ENCODE data around the gene SPEG. TPM values are rescaled to one million over a fixed set of nuclear protein-coding genes. Genes with fewer than 3 reads are reported as not detected.

SPEG gene
- total RNA-seq, 1 donor from 2014 or later: 71.2 TPM

- peaks cover 3% of the 10 kb centered on the region for H3K27me3 ChIP-seq (ENCODE audit: insufficient read depth, low read length)
- Mint-ChIP-seq H3K4me1 (ENCODE audit: low read depth, unreplicated experiment) (no peaks in the 10 kb centered on the region), H3K4me3 (ENCODE audit: unreplicated experiment) (no peak overlapping the region), H3K36me3 (ENCODE audit: low read depth, unreplicated experiment) (peaks cover 30% of the 10 kb centered on the region), H3K27me3 (ENCODE audit: low read depth, unreplicated experiment) (peaks cover 53% of the 10 kb centered on the region), H3K27ac (ENCODE audit: unreplicated experiment) (no peak overlapping the region), H3K9me3 (ENCODE audit: unreplicated experiment) (no peaks in the 10 kb centered on the region)
- no peak overlapping the region for H3K4me2 ChIP-seq (ENCODE audit: low read length)
- no peak overlapping the region for H3K27ac ChIP-seq (ENCODE audit: low read depth, low read length)
- no peaks in the 10 kb centered on the region for H3K9me3 ChIP-seq (ENCODE audit: insufficient read depth, low read depth, low read length)
- no peaks in the 10 kb centered on the region for H3K79me2 ChIP-seq (ENCODE audit: insufficient read depth, low read length)
- H3K9ac ChIP-seq (ENCODE audit: low read length): no peak overlapping the region
- peaks cover 20% of the 10 kb centered on the region for H4K20me1 ChIP-seq (ENCODE audit: insufficient read depth, low read length)
- H3K36me3 ChIP-seq (ENCODE audit: insufficient read depth, low read length): peaks cover 9% of the 10 kb centered on the region
- TF ChIP-seq CTCF (IDR thresholded peaks at IDR 0.05; ENCODE audit: insufficient read depth, low read depth, low read length): no peak
- no peak for TF ChIP-seq EZH2 (IDR thresholded peaks at IDR 0.05; ENCODE audit: insufficient read depth, low read length)
- H3K4me1 ChIP-seq (ENCODE audit: insufficient read depth, low read length): no peaks in the 10 kb centered on the region
- FAIRE-seq (no peak), DNase-seq (ENCODE audit: low read depth) (no peak)
- H3K4me3 ChIP-seq (ENCODE audit: insufficient read depth, low read depth, low read length): no peak overlapping the region
- no peak overlapping the region for H2AFZ ChIP-seq (ENCODE audit: low read depth, low read length)
Measured at GRCh38 chr2:219485201-219485580, 50.5 kb downstream of the SPEG start.

- Mint-ChIP-seq H3K4me3 (ENCODE audit: unreplicated experiment) (no peak overlapping the region), H3K4me1 (ENCODE audit: low read depth, unreplicated experiment) (no peaks in the 10 kb centered on the region), H3K9me3 (ENCODE audit: unreplicated experiment) (no peaks in the 10 kb centered on the region), H3K27me3 (ENCODE audit: low read depth, unreplicated experiment) (peaks cover 42% of the 10 kb centered on the region), H3K36me3 (ENCODE audit: low read depth, unreplicated experiment) (peaks cover 28% of the 10 kb centered on the region), H3K27ac (ENCODE audit: unreplicated experiment) (no peak overlapping the region)
- H3K36me3 ChIP-seq (ENCODE audit: insufficient read depth, low read length): peaks cover 7% of the 10 kb centered on the region
- DNase-seq (ENCODE audit: low read depth) (no peak), FAIRE-seq (no peak)
- no peak overlapping the region for H3K27ac ChIP-seq (ENCODE audit: low read depth, low read length)
- no peaks in the 10 kb centered on the region for H3K9me3 ChIP-seq (ENCODE audit: insufficient read depth, low read depth, low read length)
- no peak overlapping the region for H2AFZ ChIP-seq (ENCODE audit: low read depth, low read length)
- H3K79me2 ChIP-seq (ENCODE audit: insufficient read depth, low read length): no peaks in the 10 kb centered on the region
- no peaks in the 10 kb centered on the region for H3K4me1 ChIP-seq (ENCODE audit: insufficient read depth, low read length)
- no peak overlapping the region for H3K4me2 ChIP-seq (ENCODE audit: low read length)
- H3K27me3 ChIP-seq (ENCODE audit: insufficient read depth, low read length): peaks cover 3% of the 10 kb centered on the region
- peaks cover 20% of the 10 kb centered on the region for H4K20me1 ChIP-seq (ENCODE audit: insufficient read depth, low read length)
- H3K4me3 ChIP-seq (ENCODE audit: insufficient read depth, low read depth, low read length): no peak overlapping the region
- H3K9ac ChIP-seq (ENCODE audit: low read length): no peak overlapping the region
- TF ChIP-seq EZH2 (IDR thresholded peaks at IDR 0.05; ENCODE audit: insufficient read depth, low read length): no peak
- no peak for TF ChIP-seq CTCF (IDR thresholded peaks at IDR 0.05; ENCODE audit: insufficient read depth, low read depth, low read length)
Measured at GRCh38 chr2:219486380-219486959, 51.8 kb downstream of the SPEG start.

GRCh38 chr2:219488149-219488843 lies 53.7 kb downstream of the SPEG start:
- no peak overlapping the region for H3K4me3 Mint-ChIP-seq (ENCODE audit: unreplicated experiment)
- H3K4me2 ChIP-seq (ENCODE audit: low read length): no peak overlapping the region
- H3K36me3 ChIP-seq (ENCODE audit: insufficient read depth, low read length): no peaks in the 10 kb centered on the region
- H3K27ac Mint-ChIP-seq (ENCODE audit: unreplicated experiment): no peak overlapping the region
- no peak for DNase-seq (ENCODE audit: low read depth)
- H3K27me3 ChIP-seq (ENCODE audit: insufficient read depth, low read length): peaks cover 3% of the 10 kb centered on the region
- H3K79me2 ChIP-seq (ENCODE audit: insufficient read depth, low read length): no peaks in the 10 kb centered on the region
- no peak for FAIRE-seq
- H3K9me3 Mint-ChIP-seq (ENCODE audit: unreplicated experiment): no peaks in the 10 kb centered on the region
- H3K27me3 Mint-ChIP-seq (ENCODE audit: low read depth, unreplicated experiment): peaks cover 40% of the 10 kb centered on the region
- H3K4me1 ChIP-seq (ENCODE audit: insufficient read depth, low read length): no peaks in the 10 kb centered on the region
- no peak overlapping the region for H2AFZ ChIP-seq (ENCODE audit: low read depth, low read length)
- no peaks in the 10 kb centered on the region for H3K4me1 Mint-ChIP-seq (ENCODE audit: low read depth, unreplicated experiment)
- H3K9ac ChIP-seq (ENCODE audit: low read length): no peak overlapping the region
- TF ChIP-seq EZH2 (IDR thresholded peaks at IDR 0.05; ENCODE audit: insufficient read depth, low read length) (no peak), CTCF (IDR thresholded peaks at IDR 0.05; ENCODE audit: insufficient read depth, low read depth, low read length) (no peak)
- H3K4me3 ChIP-seq (ENCODE audit: insufficient read depth, low read depth, low read length): no peak overlapping the region
- H3K36me3 Mint-ChIP-seq (ENCODE audit: low read depth, unreplicated experiment): peaks cover 23% of the 10 kb centered on the region
- H4K20me1 ChIP-seq (ENCODE audit: insufficient read depth, low read length): peaks cover 14% of the 10 kb centered on the region
- H3K27ac ChIP-seq (ENCODE audit: low read depth, low read length): no peak overlapping the region
- no peaks in the 10 kb centered on the region for H3K9me3 ChIP-seq (ENCODE audit: insufficient read depth, low read depth, low read length)
